GM12801 (cell line): ENCODE results near the gene ETFB.

Experiments
- TF ChIP-seq, protein P1 (sequence below): IDR thresholded peaks from one replicate; pipeline ENCODE4 v1.5.1; 2011; ENCODE audit warnings: control low read depth; ENCODE audit not compliant: insufficient read length; ENCODE audit errors: extremely low read depth

Gene ETFB

DNA sequence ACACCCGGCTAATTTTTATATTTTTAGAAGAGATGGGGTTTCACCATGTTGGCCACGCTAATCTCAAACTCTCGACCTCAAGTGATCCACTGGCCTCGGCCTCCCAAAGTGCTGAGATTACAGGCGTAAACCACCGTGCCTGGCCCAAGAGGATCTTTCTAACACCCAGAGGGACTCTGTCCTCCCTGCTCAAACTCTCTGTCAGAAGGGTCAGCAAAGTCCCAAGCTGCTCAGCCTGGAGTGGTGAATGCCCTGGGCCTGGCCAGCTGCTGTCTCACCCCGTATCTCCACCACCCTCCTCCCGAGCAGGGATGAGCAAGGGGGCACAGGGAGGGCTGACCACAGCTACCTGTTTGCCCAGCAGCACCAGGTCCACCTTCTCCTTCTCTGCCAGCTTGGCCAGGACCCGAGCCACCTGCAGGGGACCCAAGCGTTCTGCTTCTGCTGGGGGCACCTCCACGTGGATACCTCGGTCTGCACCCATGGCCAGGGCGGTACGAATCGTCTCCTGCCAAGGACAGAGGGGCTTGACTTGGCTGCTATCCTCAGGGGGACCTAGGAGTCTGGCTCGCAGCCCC is 13.3 kb downstream of the ETFB start:
- TF ChIP-seq, protein P1, sequence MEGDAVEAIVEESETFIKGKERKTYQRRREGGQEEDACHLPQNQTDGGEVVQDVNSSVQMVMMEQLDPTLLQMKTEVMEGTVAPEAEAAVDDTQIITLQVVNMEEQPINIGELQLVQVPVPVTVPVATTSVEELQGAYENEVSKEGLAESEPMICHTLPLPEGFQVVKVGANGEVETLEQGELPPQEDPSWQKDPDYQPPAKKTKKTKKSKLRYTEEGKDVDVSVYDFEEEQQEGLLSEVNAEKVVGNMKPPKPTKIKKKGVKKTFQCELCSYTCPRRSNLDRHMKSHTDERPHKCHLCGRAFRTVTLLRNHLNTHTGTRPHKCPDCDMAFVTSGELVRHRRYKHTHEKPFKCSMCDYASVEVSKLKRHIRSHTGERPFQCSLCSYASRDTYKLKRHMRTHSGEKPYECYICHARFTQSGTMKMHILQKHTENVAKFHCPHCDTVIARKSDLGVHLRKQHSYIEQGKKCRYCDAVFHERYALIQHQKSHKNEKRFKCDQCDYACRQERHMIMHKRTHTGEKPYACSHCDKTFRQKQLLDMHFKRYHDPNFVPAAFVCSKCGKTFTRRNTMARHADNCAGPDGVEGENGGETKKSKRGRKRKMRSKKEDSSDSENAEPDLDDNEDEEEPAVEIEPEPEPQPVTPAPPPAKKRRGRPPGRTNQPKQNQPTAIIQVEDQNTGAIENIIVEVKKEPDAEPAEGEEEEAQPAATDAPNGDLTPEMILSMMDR = no peak

DNA sequence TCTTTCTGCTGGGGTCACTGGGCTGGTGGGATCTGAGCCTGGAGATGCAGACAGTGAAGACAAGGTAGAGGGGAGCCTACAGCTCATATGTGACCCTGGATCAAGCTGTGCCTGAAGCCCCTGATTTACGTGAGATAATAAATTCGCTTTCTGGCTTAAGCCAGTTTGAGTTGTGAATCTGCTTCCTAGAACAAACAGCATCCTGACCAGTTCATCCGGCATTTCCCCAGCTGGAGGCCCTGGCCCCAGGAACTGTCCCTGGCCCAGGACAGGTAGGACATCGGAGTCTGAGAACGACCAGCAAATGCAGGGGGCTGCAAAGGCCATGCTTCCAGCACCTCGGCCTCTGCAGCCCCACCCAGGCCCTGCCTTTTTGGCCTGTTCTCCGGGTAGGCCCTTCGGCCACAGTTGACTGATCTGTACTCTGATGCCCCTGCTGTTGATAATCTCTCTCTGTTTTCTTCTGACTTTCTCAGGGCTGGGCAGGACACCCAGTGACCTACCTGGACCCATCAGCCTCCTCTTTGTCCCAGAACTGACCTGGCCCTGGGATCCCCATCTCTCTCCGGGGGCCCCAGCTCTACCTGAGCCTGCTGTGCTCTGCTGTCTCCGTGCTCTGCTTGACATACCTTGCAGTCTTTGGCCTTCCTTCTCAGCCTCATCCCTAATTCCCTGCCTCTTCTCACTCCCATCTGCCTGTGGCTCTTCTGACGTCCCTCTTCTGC is 14.8 kb downstream of the ETFB start:
- TF ChIP-seq, protein P1 = no peak

DNA sequence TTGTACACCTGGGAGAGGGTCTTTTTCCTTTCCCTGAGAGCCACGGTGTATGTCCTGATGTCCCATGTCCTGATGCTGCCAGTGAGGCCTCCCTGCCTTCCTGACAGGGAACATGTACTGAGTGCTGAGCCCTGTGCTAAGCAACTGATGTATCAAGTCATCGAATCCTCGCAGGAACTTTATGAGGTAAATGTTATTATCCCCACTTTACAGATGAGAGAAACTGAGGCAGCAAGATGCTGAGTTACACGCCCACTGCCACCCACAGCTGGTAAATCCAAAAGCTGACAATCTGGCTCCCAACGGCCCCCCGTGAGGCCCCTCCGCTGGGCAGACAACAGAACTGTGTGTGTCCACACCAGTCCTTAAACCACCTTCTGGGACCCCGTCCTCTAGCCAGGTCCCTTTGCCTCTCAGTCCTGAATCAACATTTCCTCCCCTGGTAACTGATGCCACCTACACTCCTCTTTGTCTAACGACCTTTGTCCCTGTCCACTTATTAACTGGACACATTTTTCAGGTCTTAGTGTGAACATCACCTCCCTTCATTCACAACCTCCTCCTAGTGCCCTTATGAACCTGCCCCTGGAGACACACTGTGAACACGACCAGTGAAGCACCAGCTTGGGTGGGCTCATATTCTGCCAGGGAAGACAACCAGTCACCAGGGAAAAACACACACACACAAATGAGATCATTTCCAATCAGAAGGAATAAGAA is 18.8 kb downstream of the ETFB start:
- TF ChIP-seq, protein P1 = no peak

DNA sequence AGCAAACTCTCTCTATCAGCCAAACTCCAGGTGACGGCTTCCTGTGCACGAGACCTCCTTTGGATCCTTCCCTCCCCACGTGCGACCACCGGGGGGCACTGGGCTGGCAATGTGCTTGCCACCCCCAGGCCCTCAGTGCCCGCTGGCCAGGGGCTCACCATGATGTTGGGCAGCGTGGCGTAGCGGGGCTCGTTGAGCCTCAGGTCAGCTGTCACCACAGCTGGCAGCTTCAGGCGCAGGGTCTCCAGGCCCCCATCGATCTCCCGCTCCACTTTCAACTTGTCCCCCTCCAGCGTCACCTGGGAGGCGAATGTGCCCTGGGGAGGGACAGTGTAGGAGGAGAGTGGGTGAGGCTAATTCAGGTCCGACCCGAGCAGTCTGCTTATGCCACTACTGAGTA is 19.4 kb downstream of the ETFB start:
- TF ChIP-seq, protein P1 = no peak

DNA sequence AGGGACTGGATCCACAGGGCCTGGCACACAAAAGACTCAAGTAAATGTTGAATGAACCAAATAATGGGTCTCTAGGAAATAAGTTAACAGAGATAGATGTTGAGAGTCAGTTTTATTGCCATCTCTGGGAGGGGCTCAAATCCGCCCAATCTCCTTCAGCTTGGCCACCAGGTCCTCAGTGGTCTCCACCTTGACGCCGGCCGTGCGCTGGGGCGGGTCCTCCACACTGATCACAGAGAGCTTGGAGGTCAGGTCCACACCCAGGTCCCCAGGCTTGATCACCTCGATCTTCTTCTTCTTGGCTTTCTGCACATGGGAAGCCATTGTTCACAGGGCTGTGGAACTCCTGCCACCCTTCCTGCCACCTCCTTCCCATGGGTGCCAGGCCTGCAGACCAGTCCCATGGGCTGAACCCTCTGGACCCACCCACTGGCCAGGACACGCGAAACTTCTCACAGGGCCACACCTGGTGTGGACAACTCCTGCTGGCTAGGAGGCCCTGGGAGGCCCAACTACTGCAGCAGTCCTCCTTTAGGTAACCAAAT is 21.0 kb downstream of the ETFB start:
- TF ChIP-seq, protein P1 = no peak

DNA sequence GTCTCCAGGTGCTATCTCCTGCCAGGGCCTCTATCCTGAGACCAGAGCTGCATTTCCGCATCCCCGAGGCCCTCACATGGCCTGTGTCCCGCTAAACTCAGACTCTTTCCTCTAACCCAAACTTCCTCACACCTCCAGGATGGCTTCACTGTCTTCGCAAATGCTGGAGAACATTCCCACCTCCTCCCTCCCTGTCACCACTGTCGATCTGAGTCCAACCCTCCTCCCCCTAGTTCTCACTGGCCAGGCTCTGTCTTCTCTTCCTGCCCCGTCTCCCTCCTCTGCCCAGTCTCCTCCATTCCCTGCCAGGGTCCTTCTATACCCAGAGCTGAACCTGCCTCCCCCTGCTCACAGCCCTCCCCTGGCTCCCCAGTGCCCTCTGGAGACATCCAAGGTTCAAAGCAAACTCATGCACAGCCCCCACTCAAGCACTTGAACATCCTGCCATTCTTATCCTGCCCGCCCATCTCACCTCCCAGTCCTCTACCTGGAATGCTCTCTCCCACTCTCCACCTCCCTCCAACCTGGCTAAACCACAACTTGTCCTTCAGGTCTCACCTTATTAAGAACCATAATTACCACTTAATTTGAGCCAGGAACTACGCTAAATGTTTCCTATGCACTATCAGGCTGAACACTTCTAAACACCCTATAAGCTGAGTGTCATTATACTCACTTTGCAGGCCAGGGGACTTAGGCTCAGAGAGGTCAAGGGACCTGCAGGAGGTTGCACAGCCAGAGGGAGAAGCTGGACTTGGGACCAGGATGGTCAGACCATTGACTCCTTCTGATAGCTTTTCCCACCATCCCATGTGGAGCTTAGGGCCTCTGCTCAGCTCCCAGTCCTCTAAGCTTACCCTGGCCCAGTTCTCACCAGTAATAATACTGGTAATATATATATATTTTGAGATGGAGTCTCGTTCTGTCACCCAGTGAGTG is 23.3 kb downstream of the ETFB start:
- TF ChIP-seq, protein P1 = no peak
